ENCODE data around the gene DTL.

DNA sequence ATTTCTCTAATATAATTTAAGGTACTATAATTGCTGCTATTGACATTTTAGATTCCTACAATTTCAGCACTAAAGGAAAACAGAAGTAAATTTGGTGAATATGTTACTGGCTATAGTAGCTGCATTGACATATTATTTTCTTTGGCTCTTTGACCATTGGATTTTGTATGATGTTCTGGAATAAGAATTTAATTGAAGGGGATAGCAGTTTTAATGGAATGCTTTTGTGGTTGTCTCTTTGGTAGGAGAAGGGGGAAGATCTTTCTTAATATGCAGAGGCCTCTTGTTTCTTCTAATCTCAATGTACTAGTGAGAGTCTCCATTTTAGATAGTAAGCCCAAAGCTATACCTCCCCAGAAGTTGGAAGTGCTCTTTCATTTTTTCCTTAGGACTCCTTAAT is 6.9 kb downstream of the DTL start:
- TF ChIP-seq POLR2A (IDR thresholded peaks at IDR 0.05) (no peak), EP300 (IDR thresholded peaks at IDR 0.05) (no peak)

Data from sigmoid colon (tissue), 4 donors.